Panc1 (cell line): ENCODE data around the gene IFRD1. TPM values are rescaled to one million over a fixed set of nuclear protein-coding genes. Genes with fewer than 3 reads are reported as not detected.

Experiments used
- ATAC-seq: fragments of 200-7000 bp; cut with Tn5 transposase; 2 replicates; pipeline ENCODE4 v1.9.1; 2020; ENCODE audit warnings: mild to moderate bottlenecking, moderate library complexity
- BruUV-seq: library from RNA; stranded (reverse); fragments of 400-500 nt; replicated peaks from 2 replicates; lab custom pipeline; 2021; lab: Mats Ljungman, UMichigan
- CTCF ChIA-PET: fragments of 300-600 bp; sonication (Branson Sonifier 250); formaldehyde crosslinking; loops from one replicate; lab custom pipeline; 2022; ENCODE audit warnings: antibody characterized with exemption; lab: Charles Lee
- POLR2A ChIA-PET: fragments of 300-600 bp; sonication (Branson Sonifier 250); formaldehyde crosslinking; loops from one replicate; lab custom pipeline; 2022; ENCODE audit warnings: antibody characterized with exemption; lab: Charles Lee
- DNase-seq: peaks from one replicate; pipeline ENCODE4 v3.0.0-alpha.2; 2010; ENCODE audit warnings: low read depth, low spot score
- H3K27ac ChIP-seq: 2 replicates; pipeline ENCODE4 v1.5.1; 2011; ENCODE audit warnings: mild to moderate bottlenecking, low read length, inconsistent platforms
- H3K27me3 ChIP-seq: fragments of 200-500 bp; sonication (Bioruptor generic); 2 replicates; pipeline ENCODE4 v1.6.0; 2014; ENCODE audit warnings: low read length, inconsistent platforms; ENCODE audit not compliant: control insufficient read depth, insufficient read depth
- H3K36me3 ChIP-seq: fragments of 200-500 bp; sonication (Bioruptor generic); 2 replicates; pipeline ENCODE4 v1.5.1; 2014; ENCODE audit warnings: inconsistent platforms, mild to moderate bottlenecking, low read length, moderate library complexity; ENCODE audit not compliant: control insufficient read depth, insufficient read depth
- H3K4me1 ChIP-seq: 2 replicates; pipeline ENCODE4 v1.5.1; 2011; ENCODE audit warnings: inconsistent platforms, mild to moderate bottlenecking, low read length, moderate library complexity; ENCODE audit not compliant: control insufficient read depth, insufficient read depth
- H3K4me3 ChIP-seq, 2 experiments: 2 replicates each; pipeline ENCODE4 v1.5.1; 2011 to 2012; ENCODE audit warnings: low read depth in 2 of 2, low read length in 2 of 2, mild to moderate bottlenecking in 2 of 2, inconsistent platforms in 1 of 2, moderate library complexity in 1 of 2
- H3K9me3 ChIP-seq: fragments of 200-500 bp; sonication (Bioruptor generic); 2 replicates; pipeline ENCODE4 v1.5.1; 2014; ENCODE audit warnings: low read depth, mild to moderate bottlenecking, inconsistent platforms, low read length, moderate library complexity; ENCODE audit not compliant: control insufficient read depth, insufficient read depth
- CTCF ChIP-seq: fragments of 450-650 bp; IDR thresholded peaks from 2 replicates; pipeline ENCODE4 v1.5.1; 2017; ENCODE audit warnings: mild to moderate bottlenecking
- POLR2AphosphoS5 ChIP-seq: IDR thresholded peaks from 2 replicates; pipeline ENCODE4 v1.6.1; 2012; ENCODE audit warnings: mild to moderate bottlenecking, low read depth, low read length, moderate library complexity
- REST ChIP-seq, 2 experiments: IDR thresholded peaks; 2 replicates each; pipeline ENCODE4 v1.6.1; 2011 to 2012; ENCODE audit warnings: low read depth in 2 of 2, control low read depth in 1 of 2, low read length in 1 of 2, mild to moderate bottlenecking in 1 of 2, moderate library complexity in 1 of 2; ENCODE audit not compliant: insufficient read depth in 1 of 2
- SIN3A ChIP-seq: IDR thresholded peaks from 2 replicates; pipeline ENCODE4 v1.6.1; 2012; ENCODE audit warnings: low read depth, mild to moderate bottlenecking, low read length, moderate library complexity, borderline replicate concordance; ENCODE audit not compliant: insufficient read depth
- TCF7L2 ChIP-seq: IDR thresholded peaks from 2 replicates; pipeline ENCODE4 v1.6.1; 2011; ENCODE audit warnings: mild to moderate bottlenecking, low read depth, low read length, inconsistent platforms
- in situ Hi-C: cut with HindIII; loops from 2 replicates; pipeline ENCODE4 v1.10.0; 2016; ENCODE audit warnings: low sequenced_read_pairs, low pct_unique_long_range_greater_than_20kb
- intact Hi-C: fragments of 100-400 bp; cut with micrococcal nuclease; formaldehyde crosslinking; loops from one replicate; pipeline ENCODE4 v1.10.0; 2022; ENCODE audit not compliant: unreplicated experiment
- total RNA-seq: library from RNA; stranded (reverse); gene quantifications from one replicate; pipeline ENCODE4 v1.2.1, GENCODE V29; 2021; ENCODE audit not compliant: unreplicated experiment

Gene IFRD1
- total RNA-seq, 1 experiment from 2014 or later = 54.3 TPM

- intact Hi-C loops = no loop called here
- DNase-seq (no peak), ATAC-seq (no peak)
- Histone ChIP-seq H3K4me1 (peaks cover 15% of the 10 kb centered on the region), H3K36me3 (no peaks in the 10 kb centered on the region), H3K9me3 (no peaks in the 10 kb centered on the region), H3K27me3 (no peaks in the 10 kb centered on the region), H3K4me3 (no peak overlapping the region), H3K27ac (no peak overlapping the region)
- BruUV-seq = no TSS peak
- in situ Hi-C loops = no loop called here
- ChIA-PET POLR2A (no interaction called here), CTCF (no interaction called here)
- no peak for TF ChIP-seq POLR2AphosphoS5
- no peak for TF ChIP-seq SIN3A
- TF ChIP-seq CTCF = no peak
- no peak for TF ChIP-seq TCF7L2
- TF ChIP-seq REST (IDR thresholded peaks at IDR 0.05; ENCODE audit: insufficient read depth in 1 of 2, low read depth in 2 of 2, low read length in 1 of 2) = no peak
These were observed 28.4 kb upstream of the IFRD1 start for GRCh38 chr7:112421666-112422486.

GRCh38 chr7:112422842-112423496, 27.3 kb upstream of the IFRD1 start:
- POLR2A ChIA-PET = no interaction called here
- no peaks in the 10 kb centered on the region for H3K9me3 ChIP-seq
- no peaks in the 10 kb centered on the region for H3K36me3 ChIP-seq
- no TSS peak for BruUV-seq
- peak overlapping the region; percentile 18; the same call in 1 of the 2 replicates for H3K27ac ChIP-seq
- no peak for DNase-seq
- in situ Hi-C loops (no loop called here), intact Hi-C loops (no loop called here)
- TF ChIP-seq SIN3A (no peak), CTCF (no peak), POLR2AphosphoS5 (no peak), REST (IDR thresholded peaks at IDR 0.05; ENCODE audit: insufficient read depth in 1 of 2, low read depth in 2 of 2, low read length in 1 of 2) (no peak), TCF7L2 (no peak)
- CTCF ChIA-PET = no interaction called here
- H3K27me3 ChIP-seq = no peaks in the 10 kb centered on the region
- no peak overlapping the region for H3K4me3 ChIP-seq
- H3K4me1 ChIP-seq = peaks cover 15% of the 10 kb centered on the region
- peak; percentile 86 for ATAC-seq
